GM12878 (cell line): ENCODE measurements around the gene U2AF2.

ENCODE experiments used
- CREM ChIP-seq: IDR thresholded peaks from 2 replicates; pipeline ENCODE4 v1.6.1; 2014; ENCODE audit warnings: antibody characterized with exemption, low read depth
- CTCF ChIP-seq, 3 experiments: IDR thresholded peaks in 2 of 3; conservative IDR thresholded peaks in 1 of 3; 2 replicates each; pipeline ENCODE4 v1.5.1; 2011; ENCODE audit warnings: low read depth in 3 of 3, low read length in 3 of 3, mild to moderate bottlenecking in 3 of 3, control low read depth in 2 of 3, moderate library complexity in 2 of 3, inconsistent platforms in 1 of 3, mixed read lengths in 1 of 3; ENCODE audit not compliant: control insufficient read depth in 2 of 3, insufficient read depth in 1 of 3; ENCODE audit errors: extremely low read depth in 1 of 3
- FOS ChIP-seq: IDR thresholded peaks from 3 replicates; pipeline ENCODE4 v1.6.1; 2011; ENCODE audit warnings: borderline replicate concordance; ENCODE audit not compliant: insufficient read length; ENCODE audit errors: extremely low read depth
- JUND ChIP-seq: IDR thresholded peaks from 2 replicates; pipeline ENCODE4 v1.6.1; 2012; ENCODE audit warnings: low read depth, mild to moderate bottlenecking, low read length, improper control_type of control experiment, moderate library complexity
- MAX ChIP-seq: IDR thresholded peaks from 2 replicates; pipeline ENCODE4 v1.6.1; 2012; ENCODE audit warnings: low read depth, low read length, improper control_type of control experiment
- POLR2AphosphoS5 ChIP-seq: IDR thresholded peaks from 2 replicates; pipeline ENCODE4 v1.6.1; 2011; ENCODE audit warnings: mild to moderate bottlenecking, low read length, inconsistent platforms
- SMC3 ChIP-seq: IDR thresholded peaks from 2 replicates; pipeline ENCODE4 v1.6.1; 2011; ENCODE audit warnings: low read length, improper control_type of control experiment, borderline replicate concordance
- ZNF217 ChIP-seq: fragments of 450-650 bp; IDR thresholded peaks from 2 replicates; pipeline ENCODE4 v1.6.1; 2017; ENCODE audit warnings: antibody characterized with exemption, mild to moderate bottlenecking

- no peak for TF ChIP-seq POLR2AphosphoS5
- no peak for TF ChIP-seq CTCF (IDR thresholded peaks at IDR 0.05 in 2 of 3, conservative IDR thresholded peaks at IDR 0.05 in 1 of 3; ENCODE audit: control insufficient read depth in 2 of 3, extremely low read depth in 1 of 3, insufficient read depth in 1 of 3, low read depth in 3 of 3, low read length in 3 of 3)
- no peak for TF ChIP-seq MAX
- TF ChIP-seq CREM, result no peak
- TF ChIP-seq JUND, result no peak
- TF ChIP-seq FOS, result no peak
- no peak for TF ChIP-seq ZNF217
- no peak for TF ChIP-seq SMC3
Measured at GRCh38 chr19:55702131-55702627, 47.3 kb downstream of the U2AF2 start.
